GM21360 (cell line): ENCODE results near the gene USP30.

Source experiments
- ATAC-seq: cut with Tn5 transposase; IDR thresholded peaks from one replicate; pipeline ENCODE4 v1.9.1; 2021; ENCODE audit warnings: mild to moderate bottlenecking, moderate library complexity; ENCODE audit not compliant: unreplicated experiment

USP30 gene

GRCh38 chr12:109124878-109125648 is 72.7 kb downstream of the USP30 start:
- no peak for ATAC-seq

GRCh38 chr12:109125791-109126190 is 73.4 kb downstream of the USP30 start:
- no peak for ATAC-seq

DNA sequence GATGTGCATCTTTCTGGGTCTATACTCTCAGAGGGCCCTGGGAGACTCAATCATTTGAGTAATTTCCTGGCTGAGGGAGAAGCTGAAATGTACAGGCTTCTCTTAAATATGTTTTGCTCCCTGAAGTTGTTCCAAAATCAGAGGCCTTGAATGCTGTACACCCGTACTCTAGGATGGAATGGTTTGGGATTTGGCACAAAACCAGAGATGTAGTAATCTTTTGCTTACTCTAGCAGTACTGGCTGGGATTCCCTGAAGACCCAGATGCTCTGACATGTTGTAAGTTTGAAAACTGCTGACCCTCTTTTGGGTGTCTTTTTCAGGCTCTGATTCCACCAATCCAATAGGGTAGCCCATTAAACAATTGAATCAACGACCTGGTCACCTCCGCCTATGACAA is 74.4 kb downstream of the USP30 start:
- ATAC-seq: no peak

DNA sequence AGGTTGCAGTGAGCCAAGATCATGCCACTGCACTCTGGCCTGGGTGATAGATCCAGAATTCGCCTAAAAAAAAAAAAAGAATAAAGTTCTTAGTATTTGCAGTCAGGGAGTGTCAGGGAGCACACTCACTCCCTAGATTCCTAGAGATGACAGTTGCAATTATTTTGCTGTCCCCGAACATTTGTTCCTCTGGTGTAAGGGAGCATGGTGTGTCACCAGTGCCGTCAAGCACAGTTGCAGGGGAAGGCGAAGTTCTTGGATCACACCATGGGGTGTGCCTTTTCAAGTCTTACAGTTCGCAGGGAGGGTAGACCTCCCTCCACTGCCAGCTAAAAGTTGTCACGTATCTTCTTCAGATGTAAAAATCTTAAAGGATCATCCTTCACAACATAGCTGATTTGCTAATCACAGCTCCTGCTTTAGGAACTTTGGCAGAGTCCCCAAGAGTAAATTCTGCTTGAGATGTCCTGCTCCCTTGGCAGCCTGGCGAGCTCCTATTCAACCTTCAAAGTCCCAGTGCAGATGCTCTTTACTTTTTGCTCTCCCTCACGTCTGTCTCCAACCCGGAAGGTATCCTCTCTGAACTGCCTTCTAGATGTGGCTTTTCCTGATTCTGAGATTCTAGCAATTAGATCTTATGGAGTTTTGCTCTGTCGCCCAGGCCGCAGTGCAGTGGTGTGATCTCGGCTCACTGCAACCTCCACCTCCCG is 75.3 kb downstream of the USP30 start:
- ATAC-seq: no peak

- ATAC-seq: no peak
Observed at GRCh38 chr12:109130297-109131153, 78.1 kb downstream of the USP30 start.

- no peak for ATAC-seq
Observed at GRCh38 chr12:109131154-109132050, 79.0 kb downstream of the USP30 start.

- no peak for ATAC-seq
Observed at GRCh38 chr12:109134186-109134917, 82.0 kb downstream of the USP30 start.

- no peak for ATAC-seq
Observed at GRCh38 chr12:109137055-109137454, 84.7 kb downstream of the USP30 start.
